Gastroesophageal sphincter (tissue), 4 donors: Measurements from ENCODE around the gene LRRC46. TPM values are rescaled to one million over a fixed set of nuclear protein-coding genes. Genes with fewer than 3 reads are reported as not detected.

Experiments
- ATAC-seq: fragments of 150-250 bp; one replicate; pipeline ENCODE4 v1.9.1; 2016; ENCODE audit warnings: mild to moderate bottlenecking, moderate library complexity
- H3K27ac ChIP-seq, 4 donors: fragments of 200-600 bp; sonication (generic) in 3 of 4; 1 replicate in 3 of 4; 2 replicates in 1 of 4; pipeline ENCODE4 v1.5.1; 2016 to 2019
- H3K27me3 ChIP-seq: fragments of 200-600 bp; sonication (generic); one replicate; pipeline ENCODE4 v1.5.1; 2019
- H3K36me3 ChIP-seq, 2 donors: fragments of 200-600 bp; sonication (generic); one replicate each; pipeline ENCODE4 v1.5.1; 2019; ENCODE audit warnings: control low read depth in 1 of 2
- H3K4me1 ChIP-seq, 3 donors: fragments of 200-600 bp; sonication (generic); 1 replicate in 2 of 3; 2 replicates in 1 of 3; pipeline ENCODE4 v1.5.1; 2016 to 2019; ENCODE audit warnings: control low read depth in 2 of 3
- H3K4me3 ChIP-seq, 2 donors: fragments of 200-600 bp; sonication (generic); one replicate each; pipeline ENCODE4 v1.5.1; 2019; ENCODE audit warnings: mild to moderate bottlenecking in 1 of 2, moderate library complexity in 1 of 2
- H3K9me3 ChIP-seq, 3 donors: fragments of 200-600 bp; sonication (generic); one replicate each; pipeline ENCODE4 v1.5.1; 2017 to 2019; ENCODE audit warnings: control low read depth in 2 of 3
- CTCF ChIP-seq, 4 experiments: fragments of 200-600 bp in 2 of 4; fragments of 450-650 bp in 2 of 4; sonication (generic) in 1 of 4; IDR thresholded peaks; one replicate each; pipeline ENCODE4 v1.5.1; 2017 to 2019; ENCODE audit warnings: antibody characterized with exemption in 4 of 4, mild to moderate bottlenecking in 2 of 4, moderate library complexity in 2 of 4
- EP300 ChIP-seq: sonication (generic); formaldehyde crosslinking; IDR thresholded peaks from one replicate; pipeline ENCODE4 v1.6.1; 2017; ENCODE audit warnings: antibody characterized with exemption, mild to moderate bottlenecking
- POLR2A ChIP-seq, 2 donors: fragments of 450-650 bp; IDR thresholded peaks; one replicate each; pipeline ENCODE4 v1.6.1; 2017; ENCODE audit warnings: antibody characterized with exemption in 2 of 2, mild to moderate bottlenecking in 2 of 2, moderate library complexity in 1 of 2
- POLR2AphosphoS5 ChIP-seq: sonication (generic); formaldehyde crosslinking; IDR thresholded peaks from one replicate; pipeline ENCODE4 v1.6.1; 2017; ENCODE audit warnings: antibody characterized with exemption
- WGBS, 2 donors: methylation state at CpG; one replicate each; pipeline ENCODE4 v1.1.5; 2018; ENCODE audit warnings: low coverage in 1 of 2; 5-methylcytosine and 5-hydroxymethylcytosine counted together
- total RNA-seq, 4 donors: library from RNA; depleted of rRNA; stranded (reverse); fragments of >200 nt; gene quantifications; one replicate each; pipeline ENCODE4 v1.1.0, GENCODE V29; 2016

Gene LRRC46
- total RNA-seq, 4 donors from 2014 or later, result 0.46 to 1.3 TPM; not detected in 2

DNA sequence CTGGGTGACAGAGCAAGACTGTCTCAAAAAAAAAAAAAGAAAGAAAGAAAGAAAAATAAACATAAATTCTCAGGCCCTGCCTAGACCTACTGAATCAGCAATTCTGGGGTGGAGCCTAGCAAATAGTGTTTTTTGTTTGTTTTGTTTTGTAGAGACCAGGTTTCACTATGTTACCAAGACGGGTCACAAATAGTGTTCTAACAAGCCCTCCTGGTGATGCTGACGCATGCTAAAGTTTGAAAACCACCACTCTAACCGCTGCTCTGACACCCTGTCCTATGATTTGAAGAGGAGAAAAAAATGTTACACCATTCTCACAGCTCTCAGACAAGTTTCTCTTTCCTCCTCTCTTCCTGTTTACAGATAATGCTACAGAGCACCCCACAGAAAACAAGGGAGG, 1.6 kb upstream of the LRRC46 start:
- Histone ChIP-seq H3K4me3 (no peak overlapping the region), H3K27me3 (no peaks in the 10 kb centered on the region), H3K27ac (no peak overlapping the region), H3K9me3 (no peaks in the 10 kb centered on the region), H3K36me3 (peaks cover 0 to 44% of the 10 kb centered on the region in 2 donors), H3K4me1 (peaks cover 0 to 30% (median 17%) of the 10 kb centered on the region in 3 donors)
- no peak for TF ChIP-seq POLR2A (IDR thresholded peaks at IDR 0.05)
- TF ChIP-seq EP300, result no peak
- TF ChIP-seq CTCF (IDR thresholded peaks at IDR 0.05), result no peak
- TF ChIP-seq POLR2AphosphoS5, result no peak
- WGBS, 2 donors, result 73 to 82% methylated on average over 3 of the region's 3 CpGs
- no peak for ATAC-seq

GRCh38 chr17:47830396-47831002, 971 bp upstream of the LRRC46 start:
- peak overlapping the region in 3 of 4 donors; percentile 79 to 82 (median 80) for H3K27ac ChIP-seq
- peaks cover 0 to 30% (median 17%) of the 10 kb centered on the region in 3 donors for H3K4me1 ChIP-seq
- no peak for TF ChIP-seq POLR2A (IDR thresholded peaks at IDR 0.05)
- no peak for TF ChIP-seq EP300
- TF ChIP-seq CTCF (IDR thresholded peaks at IDR 0.05), result no peak
- TF ChIP-seq POLR2AphosphoS5, result no peak
- no peak for ATAC-seq
- WGBS, 2 donors, result 55 to 73% methylated on average over 8 to 17 of the region's 18 CpGs
- peak overlapping the region; percentile 83 to 84 for H3K4me3 ChIP-seq
- no peaks in the 10 kb centered on the region for H3K9me3 ChIP-seq
- peaks cover 0 to 40% of the 10 kb centered on the region in 2 donors for H3K36me3 ChIP-seq
- H3K27me3 ChIP-seq, result no peaks in the 10 kb centered on the region

DNA sequence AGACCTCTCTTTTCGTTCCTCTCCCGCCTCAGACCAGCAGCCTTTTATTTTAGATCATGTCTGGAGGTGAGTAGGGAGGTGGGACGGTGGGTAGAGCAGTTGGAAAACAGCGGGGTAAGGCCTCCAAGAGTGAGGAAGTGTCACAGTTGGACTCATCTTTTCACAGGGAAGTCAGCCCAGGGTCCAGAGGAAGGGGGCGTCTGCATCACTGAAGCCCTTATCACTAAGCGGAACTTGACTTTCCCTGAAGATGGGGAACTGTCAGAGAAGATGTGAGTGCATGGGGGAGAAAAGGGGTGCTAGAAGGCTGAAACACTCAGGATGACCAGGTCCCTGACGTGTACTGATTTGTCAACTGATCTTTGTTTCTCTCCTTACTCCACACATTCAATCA, 461 bp downstream of the LRRC46 start:
- H3K27ac ChIP-seq, result peak overlapping the region in 3 of 4 donors; percentile 79 to 82 (median 80)
- WGBS, 2 donors, result 5 to 8% methylated on average over 1 to 6 of the region's 7 CpGs

DNA sequence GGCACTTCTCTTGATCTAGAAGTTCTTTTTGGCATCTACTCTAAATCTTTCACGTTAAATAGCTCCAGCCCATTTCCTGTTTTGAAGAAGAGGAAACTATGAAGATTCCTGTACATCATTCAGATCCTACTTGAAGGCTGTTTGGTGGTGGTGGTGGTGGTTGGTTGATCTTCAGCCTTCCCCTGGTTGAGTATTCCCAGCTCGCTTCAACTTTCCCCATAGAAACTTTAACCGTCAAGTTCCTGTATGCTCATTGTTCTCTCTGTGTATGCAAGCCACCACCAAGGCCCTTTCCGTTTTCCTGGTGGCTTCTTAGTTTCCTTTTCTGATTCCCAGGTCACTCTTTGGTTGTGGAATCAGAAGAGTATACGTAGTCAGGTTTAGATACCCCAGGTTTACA, 3.3 kb downstream of the LRRC46 start:
- Histone ChIP-seq H3K4me3 (no peak overlapping the region), H3K27me3 (no peaks in the 10 kb centered on the region), H3K4me1 (peaks cover 0 to 47% (median 23%) of the 10 kb centered on the region in 3 donors), H3K27ac (peak overlapping the region in 1 of 4 donors; percentile 10), H3K36me3 (peaks cover 0 to 39% of the 10 kb centered on the region in 2 donors), H3K9me3 (no peaks in the 10 kb centered on the region)
- ATAC-seq, result no peak
- WGBS, 2 donors, result 49 to 63% methylated on average over 2 to 5 of the region's 5 CpGs
- TF ChIP-seq POLR2AphosphoS5 (no peak), EP300 (no peak), POLR2A (IDR thresholded peaks at IDR 0.05) (no peak), CTCF (IDR thresholded peaks at IDR 0.05) (no peak)

More for the DNA sequence above, 461 bp downstream of the LRRC46 start:
- Histone ChIP-seq H3K4me1 (peaks cover 0 to 30% (median 17%) of the 10 kb centered on the region in 3 donors), H3K27me3 (no peaks in the 10 kb centered on the region), H3K36me3 (peaks cover 0 to 40% of the 10 kb centered on the region in 2 donors), H3K9me3 (no peaks in the 10 kb centered on the region), H3K4me3 (peak overlapping the region; percentile 83 to 84)
- ATAC-seq, result no peak
- TF ChIP-seq POLR2A (IDR thresholded peaks at IDR 0.05), result no peak
- no peak for TF ChIP-seq CTCF (IDR thresholded peaks at IDR 0.05)
- no peak for TF ChIP-seq EP300
- TF ChIP-seq POLR2AphosphoS5, result no peak

DNA sequence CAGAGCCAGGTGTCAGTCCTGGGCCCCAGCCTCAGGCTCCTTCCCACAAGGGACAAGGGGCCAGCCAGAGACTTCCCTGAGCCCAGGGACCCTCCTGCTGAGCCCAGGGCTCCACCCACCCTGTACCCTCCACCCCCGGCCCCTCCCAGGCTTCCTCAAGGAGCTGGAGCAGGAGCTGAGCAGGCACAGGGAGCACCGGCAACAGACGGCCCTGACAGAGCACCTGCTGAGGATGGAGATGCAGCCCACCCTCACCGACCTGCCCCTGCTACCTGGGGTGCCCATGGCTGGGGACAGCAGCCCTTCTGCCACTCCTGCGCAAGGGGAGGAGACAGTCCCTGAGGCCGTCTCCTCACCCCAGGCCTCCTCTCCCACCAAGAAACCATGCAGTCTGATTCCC, 5.1 kb downstream of the LRRC46 start:
- Histone ChIP-seq H3K36me3 (peaks cover 0 to 39% of the 10 kb centered on the region in 2 donors), H3K4me1 (peaks cover 0 to 49% (median 20%) of the 10 kb centered on the region in 3 donors), H3K4me3 (no peak overlapping the region), H3K27ac (no peak overlapping the region), H3K9me3 (no peaks in the 10 kb centered on the region), H3K27me3 (no peaks in the 10 kb centered on the region)
- 100% methylated on average over 2 of the region's 6 CpGs; no CpG with 5 or more reads in 1 of the 2 donors for WGBS, 2 donors
- no peak for ATAC-seq
- no peak for TF ChIP-seq CTCF (IDR thresholded peaks at IDR 0.05)
- no peak for TF ChIP-seq POLR2A (IDR thresholded peaks at IDR 0.05)
- no peak for TF ChIP-seq EP300
- TF ChIP-seq POLR2AphosphoS5, result no peak
